Thyroid gland (tissue), 4 donors: ENCODE results near the gene GSKIP.

Experiments used
- POLR2A ChIP-seq, 2 donors: fragments of 450-650 bp; IDR thresholded peaks; one replicate each; pipeline ENCODE4 v1.6.1; 2017; ENCODE audit warnings: antibody characterized with exemption in 2 of 2, mild to moderate bottlenecking in 2 of 2, moderate library complexity in 1 of 2
- TF ChIP-seq, protein P1 (sequence below), 6 experiments: fragments of 200-600 bp in 3 of 6; fragments of 450-650 bp in 3 of 6; sonication (generic) in 3 of 6; IDR thresholded peaks; one replicate each; pipeline ENCODE4 v1.5.1; 2016 to 2019; ENCODE audit warnings: antibody characterized with exemption in 6 of 6, mild to moderate bottlenecking in 2 of 6, inconsistent platforms in 1 of 6, moderate library complexity in 1 of 6

DNA sequence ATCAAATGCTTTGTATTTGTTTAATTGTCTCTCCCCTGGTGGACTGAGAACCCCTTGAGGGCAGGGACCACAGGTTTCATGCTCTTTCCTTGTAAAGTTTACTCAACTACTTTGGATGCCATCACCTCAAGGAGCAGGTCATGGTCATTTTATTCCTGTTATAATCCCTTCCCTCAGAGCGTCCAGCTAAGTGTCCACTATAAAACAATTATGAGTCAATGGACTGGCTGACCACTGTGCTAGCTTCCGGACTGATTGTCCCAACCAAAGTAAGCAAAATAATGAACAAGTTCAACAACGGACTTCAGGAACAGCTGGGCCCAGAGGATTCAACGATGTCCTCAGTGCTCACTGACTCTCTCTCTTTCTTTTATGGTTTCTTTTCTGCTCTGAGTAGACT is 46.8 kb downstream of the GSKIP start:
- TF ChIP-seq, protein P1, sequence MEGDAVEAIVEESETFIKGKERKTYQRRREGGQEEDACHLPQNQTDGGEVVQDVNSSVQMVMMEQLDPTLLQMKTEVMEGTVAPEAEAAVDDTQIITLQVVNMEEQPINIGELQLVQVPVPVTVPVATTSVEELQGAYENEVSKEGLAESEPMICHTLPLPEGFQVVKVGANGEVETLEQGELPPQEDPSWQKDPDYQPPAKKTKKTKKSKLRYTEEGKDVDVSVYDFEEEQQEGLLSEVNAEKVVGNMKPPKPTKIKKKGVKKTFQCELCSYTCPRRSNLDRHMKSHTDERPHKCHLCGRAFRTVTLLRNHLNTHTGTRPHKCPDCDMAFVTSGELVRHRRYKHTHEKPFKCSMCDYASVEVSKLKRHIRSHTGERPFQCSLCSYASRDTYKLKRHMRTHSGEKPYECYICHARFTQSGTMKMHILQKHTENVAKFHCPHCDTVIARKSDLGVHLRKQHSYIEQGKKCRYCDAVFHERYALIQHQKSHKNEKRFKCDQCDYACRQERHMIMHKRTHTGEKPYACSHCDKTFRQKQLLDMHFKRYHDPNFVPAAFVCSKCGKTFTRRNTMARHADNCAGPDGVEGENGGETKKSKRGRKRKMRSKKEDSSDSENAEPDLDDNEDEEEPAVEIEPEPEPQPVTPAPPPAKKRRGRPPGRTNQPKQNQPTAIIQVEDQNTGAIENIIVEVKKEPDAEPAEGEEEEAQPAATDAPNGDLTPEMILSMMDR (IDR thresholded peaks at IDR 0.05) = no peak
- TF ChIP-seq POLR2A (IDR thresholded peaks at IDR 0.05) = no peak
